HG03066 (cell line): ENCODE measurements around the gene PIMREG.

Experiments
- ATAC-seq: cut with Tn5 transposase; IDR thresholded peaks from one replicate; pipeline ENCODE4 v1.9.1; 2021; ENCODE audit warnings: low read depth; ENCODE audit not compliant: unreplicated experiment

PIMREG gene

GRCh38 chr17:6460531-6461161 is 16.4 kb downstream of the PIMREG start:
- no peak for ATAC-seq

- no peak for ATAC-seq
Observed at GRCh38 chr17:6461246-6461645, 17.0 kb downstream of the PIMREG start.

GRCh38 chr17:6461792-6462524 is 17.7 kb downstream of the PIMREG start:
- ATAC-seq: no peak

GRCh38 chr17:6462692-6463091 is 18.4 kb downstream of the PIMREG start:
- no peak for ATAC-seq

- ATAC-seq: no peak
Observed at GRCh38 chr17:6463616-6464445, 19.6 kb downstream of the PIMREG start.

- ATAC-seq: no peak
Observed at GRCh38 chr17:6464446-6465041, 20.3 kb downstream of the PIMREG start.

- ATAC-seq: no peak
Observed at GRCh38 chr17:6465206-6466003, 21.1 kb downstream of the PIMREG start.

- no peak for ATAC-seq
Observed at GRCh38 chr17:6467567-6467966, 23.3 kb downstream of the PIMREG start.

- no peak for ATAC-seq
Observed at GRCh38 chr17:6468051-6468790, 24.0 kb downstream of the PIMREG start.

GRCh38 chr17:6470146-6470718 is 26.0 kb downstream of the PIMREG start:
- no peak for ATAC-seq

GRCh38 chr17:6470751-6471521 is 26.7 kb downstream of the PIMREG start:
- ATAC-seq: no peak

GRCh38 chr17:6471531-6472465 is 27.5 kb downstream of the PIMREG start:
- no peak for ATAC-seq

- no peak for ATAC-seq
Observed at GRCh38 chr17:6472517-6472916, 28.3 kb downstream of the PIMREG start.

- no peak for ATAC-seq
Observed at GRCh38 chr17:6473128-6473767, 29.0 kb downstream of the PIMREG start.

GRCh38 chr17:6474376-6474775 is 30.1 kb downstream of the PIMREG start:
- no peak for ATAC-seq

- no peak for ATAC-seq
Observed at GRCh38 chr17:6474906-6475305, 30.7 kb downstream of the PIMREG start.

- no peak for ATAC-seq
Observed at GRCh38 chr17:6475411-6475810, 31.2 kb downstream of the PIMREG start.
